ENCODE measurements around the gene CCDC91.

The CCDC91 gene, protein sequence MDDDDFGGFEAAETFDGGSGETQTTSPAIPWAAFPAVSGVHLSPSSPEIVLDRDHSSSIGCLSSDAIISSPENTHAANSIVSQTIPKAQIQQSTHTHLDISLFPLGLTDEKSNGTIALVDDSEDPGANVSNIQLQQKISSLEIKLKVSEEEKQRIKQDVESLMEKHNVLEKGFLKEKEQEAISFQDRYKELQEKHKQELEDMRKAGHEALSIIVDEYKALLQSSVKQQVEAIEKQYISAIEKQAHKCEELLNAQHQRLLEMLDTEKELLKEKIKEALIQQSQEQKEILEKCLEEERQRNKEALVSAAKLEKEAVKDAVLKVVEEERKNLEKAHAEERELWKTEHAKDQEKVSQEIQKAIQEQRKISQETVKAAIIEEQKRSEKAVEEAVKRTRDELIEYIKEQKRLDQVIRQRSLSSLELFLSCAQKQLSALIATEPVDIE

DNA sequence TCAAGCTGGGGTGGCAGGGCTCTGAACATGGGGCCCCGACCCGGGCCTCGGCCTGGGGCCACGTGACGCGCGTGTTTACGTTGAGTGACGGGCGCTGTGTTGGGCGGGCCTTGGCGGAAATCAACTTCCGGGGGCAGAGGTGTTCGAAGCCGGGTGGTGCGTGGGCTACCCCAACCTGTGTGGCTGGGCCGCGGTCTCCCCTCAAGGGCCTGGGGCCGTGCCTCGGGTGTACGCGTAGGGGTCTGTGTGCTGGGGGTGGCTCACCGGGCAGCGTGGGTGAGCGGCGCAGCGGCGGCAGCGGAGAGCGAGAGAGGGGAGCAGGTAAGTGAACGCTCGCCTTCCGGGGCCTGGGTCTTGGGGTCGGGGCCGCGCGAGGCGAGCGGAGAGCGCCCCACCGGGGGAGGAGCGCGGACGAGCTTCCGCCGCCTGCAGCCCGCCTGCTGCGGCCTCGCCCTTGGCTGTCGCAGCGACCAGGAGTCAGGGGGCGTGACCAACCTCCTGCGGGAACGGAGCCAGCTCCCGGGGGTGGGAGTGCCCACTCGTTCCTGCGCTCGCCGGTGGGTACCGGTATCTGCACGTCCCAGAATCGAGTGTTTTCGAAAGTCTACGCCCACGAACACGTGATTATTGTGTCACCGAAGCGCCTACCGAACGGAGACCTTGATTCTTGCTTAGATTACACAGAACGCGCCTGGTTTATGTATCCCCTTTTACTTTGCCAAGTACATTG, at the start of gene CCDC91:
TSS of gene CCDC91 (plus strand) at position 136 of the 730 bp plus-strand sequence. CDS start 66,760 bp downstream, outside the sequence.
- no peak for DNase-seq

DNA sequence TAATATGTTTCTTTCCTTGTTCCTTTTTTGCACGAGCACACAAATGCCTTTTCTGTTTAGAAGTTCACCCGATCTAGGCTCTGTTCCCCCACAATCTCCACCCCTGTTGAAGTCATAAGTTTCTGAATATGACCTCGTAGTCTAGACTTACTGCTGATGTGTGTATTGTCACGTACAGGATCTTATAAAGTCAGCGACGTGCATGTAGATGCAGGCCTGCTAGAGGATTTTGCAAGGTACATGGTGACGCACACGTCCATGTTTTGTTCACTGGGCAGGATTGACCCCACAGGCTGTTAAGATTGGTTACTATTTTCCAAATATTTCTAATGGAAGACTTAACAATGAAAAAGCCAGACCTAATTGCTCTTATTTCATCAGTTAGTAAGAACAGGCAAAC, 46.2 kb upstream of the CCDC91 start:
- no peak for DNase-seq

DNA sequence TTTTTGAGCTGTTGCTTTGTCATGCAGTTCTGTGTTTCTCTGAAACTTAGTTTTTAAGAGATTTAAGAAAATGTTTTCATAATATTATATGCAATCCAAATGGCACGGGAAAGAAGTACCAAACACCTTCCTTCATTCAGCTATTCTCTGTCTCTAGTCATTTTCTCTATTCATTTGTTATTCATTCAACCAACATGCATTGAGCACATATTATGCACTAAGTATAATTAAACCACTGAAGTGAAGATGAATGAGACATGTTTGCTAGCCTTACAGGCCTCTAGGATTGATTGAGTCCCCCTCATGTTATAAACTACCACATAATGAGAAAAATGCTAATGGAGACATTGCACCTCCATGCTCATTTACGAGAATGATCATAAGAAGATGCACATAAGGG, 45.7 kb upstream of the CCDC91 start:
- DNase-seq, result no peak

DNA sequence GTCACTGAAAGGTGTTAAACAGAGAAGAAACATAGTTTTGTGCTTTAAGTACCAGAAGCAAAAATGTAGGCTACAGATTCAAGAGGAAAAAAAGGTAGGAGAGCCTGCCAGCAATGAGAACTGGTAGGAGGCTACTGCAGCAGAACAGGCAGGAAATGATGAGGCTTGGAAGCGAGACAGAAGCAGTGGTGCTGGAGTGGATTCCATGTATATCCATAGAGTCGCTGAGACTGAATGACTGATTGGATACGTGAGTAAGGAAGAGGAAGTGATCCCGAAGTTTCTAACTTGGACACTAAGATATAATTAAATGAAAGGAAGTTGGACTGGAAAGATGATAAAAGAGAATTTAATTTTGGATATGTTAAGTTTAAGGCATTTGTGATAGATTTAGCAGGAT, 45.0 kb upstream of the CCDC91 start:
- no peak for DNase-seq

DNA sequence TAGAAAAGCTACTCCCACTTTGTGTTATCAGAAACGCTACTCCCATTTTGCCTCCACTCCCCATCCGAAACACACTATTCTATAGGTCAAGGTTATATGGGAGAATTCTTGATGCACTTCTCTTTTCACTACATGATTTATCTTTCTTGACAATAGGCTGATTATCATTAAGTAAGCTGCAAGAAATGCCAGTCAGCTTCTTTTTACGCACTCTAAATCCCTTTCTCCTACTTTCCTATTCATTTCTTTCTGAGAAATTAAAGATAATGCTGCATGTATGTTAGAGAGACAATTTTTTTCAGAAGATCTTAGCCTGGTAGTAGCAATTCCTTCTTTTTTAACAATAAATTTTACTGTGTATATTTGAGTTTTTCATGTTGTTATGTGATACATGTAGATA, 41.0 kb upstream of the CCDC91 start:
- DNase-seq, result no peak

DNA sequence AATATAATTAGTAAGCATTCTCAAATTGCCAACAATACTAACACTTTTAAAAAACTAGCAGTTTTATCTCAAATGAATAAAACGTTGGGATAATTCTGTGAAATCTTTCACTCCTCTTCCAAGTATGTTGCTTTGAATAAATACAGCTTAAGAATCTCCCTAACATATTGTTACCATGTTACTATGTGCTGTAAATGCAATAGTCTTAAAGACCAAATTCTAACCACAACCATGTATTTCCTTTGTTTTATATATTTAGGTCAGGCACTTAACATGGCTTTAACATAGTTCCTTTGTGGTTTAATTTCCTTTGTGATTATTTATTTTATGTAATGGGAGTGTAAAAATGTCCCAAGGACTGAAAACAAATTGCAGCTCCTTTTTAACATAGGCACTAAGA, 33.9 kb upstream of the CCDC91 start:
- no peak for DNase-seq

DNA sequence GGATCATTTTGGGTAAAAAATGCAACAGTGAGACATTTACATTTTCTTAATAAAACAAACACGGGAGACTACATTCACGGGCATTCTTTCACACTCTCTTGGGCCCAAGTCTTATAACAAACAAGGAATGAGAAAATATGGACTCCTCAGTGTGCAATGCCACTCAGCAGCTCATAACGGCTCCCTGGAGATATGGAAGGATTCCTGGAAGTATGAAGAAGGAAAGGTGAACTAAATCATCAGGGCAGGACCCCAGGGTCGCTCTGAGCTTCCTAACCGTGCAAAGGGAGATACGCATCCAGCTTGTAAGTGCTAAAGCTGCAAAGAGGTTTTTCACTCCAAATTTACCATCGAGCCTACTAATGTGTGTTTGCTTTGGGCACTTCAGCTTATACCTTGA, 33.5 kb upstream of the CCDC91 start:
- DNase-seq, result no peak

DNA sequence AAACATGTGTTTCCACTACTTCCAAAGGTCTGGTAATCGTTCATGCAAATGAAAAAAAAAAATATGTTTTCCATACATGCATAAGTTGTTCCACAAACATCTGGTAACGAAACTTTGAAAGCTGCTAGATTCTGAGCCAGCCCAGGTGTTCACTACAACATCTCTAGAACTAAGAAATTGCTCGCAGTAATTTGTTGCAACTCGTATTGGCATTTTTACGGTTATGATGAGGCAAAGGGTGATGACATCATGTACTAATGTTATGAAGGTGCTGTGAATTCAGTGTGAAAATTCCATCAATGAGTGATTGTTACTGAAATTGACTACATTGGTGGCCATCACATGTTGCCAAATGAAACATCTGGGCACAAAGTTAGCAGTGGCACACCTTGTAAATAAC, 31.9 kb upstream of the CCDC91 start:
- no peak for DNase-seq

DNA sequence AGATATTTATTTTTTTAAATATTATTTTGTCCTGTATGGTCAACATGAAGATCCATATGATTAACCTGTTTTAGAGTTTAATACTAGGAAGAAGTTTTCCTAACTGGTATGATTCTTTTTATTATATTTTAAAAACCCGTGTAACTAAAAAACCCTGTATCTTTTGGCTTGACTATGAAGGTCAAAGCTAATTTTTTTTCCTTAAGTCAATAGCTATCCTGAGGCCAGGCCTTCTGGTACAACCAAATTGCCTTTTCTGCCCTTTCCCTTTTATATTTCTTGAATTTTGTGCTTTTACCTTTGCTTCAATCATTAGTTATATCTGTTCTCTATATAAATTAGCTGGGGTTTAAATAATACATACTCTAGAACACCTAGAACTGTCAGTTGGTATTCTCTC, 30.6 kb upstream of the CCDC91 start:
- no peak for DNase-seq

DNA sequence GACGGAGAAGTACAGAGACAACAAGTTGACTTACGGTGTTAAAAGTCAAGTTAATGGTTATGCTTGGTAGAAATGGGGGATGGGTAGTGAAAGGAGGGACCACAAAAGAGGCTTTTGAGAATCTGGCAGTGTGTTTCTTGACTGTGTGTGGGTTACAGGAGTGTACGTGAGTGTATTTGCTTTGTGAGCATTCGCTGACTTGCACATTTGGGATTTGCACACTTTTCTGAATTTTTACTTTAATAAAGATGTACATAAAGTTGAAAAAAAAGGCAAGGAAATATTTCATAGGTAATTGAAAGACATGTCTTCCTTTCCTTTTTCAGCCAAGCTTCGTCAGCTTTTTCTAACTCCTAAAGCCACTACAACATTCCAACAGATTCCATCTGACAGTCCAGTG, 28.6 kb upstream of the CCDC91 start:
- DNase-seq, result no peak

DNA sequence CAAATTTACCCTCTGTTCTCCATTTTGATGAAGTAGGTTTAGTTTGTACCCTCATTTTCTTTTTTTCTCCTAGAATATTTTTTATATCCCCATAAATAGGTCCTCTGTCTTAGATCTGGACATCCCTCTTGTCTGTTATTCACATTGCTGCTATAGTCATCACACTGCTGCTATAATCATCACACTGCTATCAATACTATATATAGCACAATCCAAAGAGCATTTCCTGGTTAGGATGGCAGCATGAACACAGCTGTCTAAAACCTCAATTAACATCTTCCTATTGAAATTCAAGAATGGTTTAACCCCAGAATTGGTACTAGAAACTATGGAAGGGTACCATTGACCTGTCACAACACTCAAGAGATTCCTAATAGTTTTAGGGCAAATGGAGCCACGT, 27.6 kb upstream of the CCDC91 start:
- DNase-seq, result no peak

DNA sequence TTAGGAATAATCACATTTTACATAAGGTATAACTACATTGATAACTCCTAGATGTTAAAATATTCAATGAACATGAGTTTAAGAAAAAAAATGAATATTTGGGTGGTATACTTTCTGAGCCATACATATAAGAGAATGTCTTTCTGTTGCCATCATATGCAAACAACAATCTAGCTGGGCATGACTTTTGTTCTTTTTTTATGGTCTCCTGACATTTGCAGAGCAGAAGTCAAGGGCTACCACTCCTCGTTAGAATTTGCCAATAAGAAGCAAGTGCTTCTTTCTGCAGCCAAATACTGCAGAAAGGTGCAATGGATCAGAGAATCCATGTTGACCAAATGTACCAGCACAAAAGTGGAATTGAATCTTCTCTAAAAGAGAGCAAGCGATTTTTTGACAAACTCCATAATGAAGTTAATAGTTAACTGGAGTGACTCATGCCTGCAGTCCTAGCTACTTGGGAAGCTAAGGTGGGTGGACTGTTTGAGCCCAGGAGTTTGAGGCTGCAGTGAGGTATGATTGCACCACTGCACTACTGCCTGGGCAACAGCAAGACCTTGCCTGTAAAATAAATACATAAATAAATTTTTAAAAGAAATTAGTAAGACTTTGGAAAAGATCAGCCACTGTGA, 25.5 kb upstream of the CCDC91 start:
- no peak for DNase-seq

DNA sequence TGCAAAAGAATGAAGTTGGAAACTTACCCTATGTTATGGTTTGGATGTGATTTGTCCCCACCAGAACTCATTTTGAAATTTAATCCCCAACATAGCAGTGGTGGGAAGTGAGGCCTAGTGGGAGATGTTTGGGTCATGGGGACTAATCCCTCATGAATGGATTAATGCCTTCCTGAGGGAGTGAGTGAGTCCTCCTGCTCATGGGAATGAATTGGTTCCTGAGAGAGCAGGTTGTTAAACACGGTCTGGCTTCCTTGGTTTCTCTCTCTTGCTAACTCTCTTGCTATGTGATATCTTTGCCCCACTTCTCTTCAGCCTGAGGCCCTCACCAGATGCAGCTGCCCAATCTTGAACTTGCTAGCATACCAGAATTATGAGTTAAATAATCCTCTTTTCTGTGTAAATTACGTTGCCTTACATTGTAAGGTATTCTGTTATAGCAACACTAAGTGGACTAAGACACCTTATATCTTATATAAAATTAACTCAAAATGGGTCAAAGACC, 22.2 kb upstream of the CCDC91 start:
- no peak for DNase-seq

DNA sequence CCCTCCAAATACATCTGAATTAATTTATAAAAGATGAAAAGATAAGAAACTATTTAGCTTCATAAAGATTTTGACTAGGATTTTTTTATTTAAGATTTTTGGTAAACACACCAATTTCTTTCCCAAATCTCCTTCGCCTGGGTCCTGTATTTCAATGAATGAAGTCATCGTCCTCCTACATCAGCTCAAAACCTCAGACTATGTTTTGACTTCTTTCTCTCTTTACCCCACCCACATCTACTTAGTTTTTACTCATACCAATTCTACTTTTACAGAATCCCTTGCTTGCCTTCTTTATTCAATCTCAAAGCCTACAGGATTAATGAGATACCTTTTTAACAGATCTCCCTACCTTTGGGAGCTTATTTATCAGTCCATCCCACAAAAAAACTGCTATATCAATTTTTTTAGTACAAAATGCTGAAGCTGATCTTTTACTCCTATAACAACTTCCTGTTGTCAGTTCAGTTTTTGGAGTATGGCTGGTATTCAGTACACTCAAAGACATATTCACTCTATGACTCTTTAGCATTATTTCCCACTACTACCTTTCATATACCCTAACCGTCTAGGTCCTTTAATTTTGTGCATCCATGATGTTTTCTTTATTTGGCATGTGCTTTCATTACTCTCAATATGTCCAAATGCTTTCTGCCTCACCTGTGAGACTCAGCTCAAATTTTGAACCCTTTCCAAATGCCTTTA, 18.7 kb upstream of the CCDC91 start:
- DNase-seq, result no peak

DNA sequence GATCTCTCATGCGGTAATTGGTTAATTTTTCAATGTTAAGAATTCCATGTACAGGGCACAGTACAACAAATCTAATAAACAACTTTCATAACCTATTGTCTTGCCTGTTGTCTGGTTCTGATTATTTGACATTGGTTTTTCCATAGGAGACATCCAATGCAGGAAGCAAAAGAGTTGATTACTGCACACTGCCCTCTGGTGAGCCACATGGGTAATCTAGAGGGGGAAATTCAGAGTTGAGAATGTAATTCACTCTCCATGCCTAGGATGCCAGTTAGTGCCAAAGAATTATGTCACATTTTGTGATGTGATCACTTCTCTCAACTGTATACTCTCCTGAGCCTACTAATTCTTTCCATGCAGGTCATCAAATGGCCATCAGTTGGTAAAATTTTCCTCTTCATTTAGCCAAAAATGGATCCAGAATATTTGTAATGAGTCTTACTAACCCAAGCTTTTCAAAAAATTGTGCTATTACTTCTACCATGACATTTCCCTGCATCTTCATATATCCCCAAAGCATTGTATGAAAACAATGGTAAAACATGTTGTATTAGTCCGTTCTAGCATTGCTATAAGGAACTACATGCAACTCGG, 17.7 kb upstream of the CCDC91 start:
- DNase-seq, result no peak

DNA sequence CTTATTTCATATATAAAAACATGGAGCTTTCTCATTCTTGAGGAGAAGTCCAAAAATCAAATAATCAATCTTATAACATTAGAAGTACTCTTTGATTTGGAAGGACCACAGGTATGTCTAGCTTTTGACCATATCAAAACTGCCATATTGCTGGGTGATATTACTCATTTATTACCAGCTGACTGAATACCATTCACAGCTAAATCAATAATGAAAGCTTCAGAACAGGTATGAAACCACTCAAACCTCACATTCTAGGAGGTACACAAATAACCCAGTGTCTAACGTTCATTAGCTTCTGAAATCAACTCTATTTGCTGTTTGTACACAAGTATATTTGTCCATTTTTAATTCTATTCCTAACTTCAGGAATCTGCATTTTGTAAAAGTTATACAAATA, 16.8 kb upstream of the CCDC91 start:
- DNase-seq, result no peak

DNA sequence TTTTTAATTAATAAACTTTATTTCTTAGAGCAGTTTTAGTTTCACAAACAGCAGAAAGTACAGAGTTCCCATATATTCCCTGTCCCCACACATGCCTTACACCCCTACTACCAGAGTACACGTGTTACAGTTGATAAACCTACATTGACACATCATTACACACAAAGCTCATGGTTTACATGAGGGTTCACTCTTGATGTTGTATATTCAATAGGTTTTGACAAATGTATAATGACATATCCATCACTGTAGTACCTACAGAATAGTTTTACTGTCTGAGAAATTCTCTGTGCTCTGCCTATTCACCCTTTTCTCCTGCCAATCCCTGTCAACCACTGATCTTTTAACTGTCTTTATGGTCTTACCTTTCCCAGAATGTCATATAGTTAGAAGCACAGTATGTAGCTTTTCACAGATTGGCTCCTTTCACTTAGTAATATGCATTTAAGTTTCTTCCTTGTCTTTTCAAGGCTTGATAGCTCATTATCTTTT, 15.1 kb upstream of the CCDC91 start:
- DNase-seq, result no peak

DNA sequence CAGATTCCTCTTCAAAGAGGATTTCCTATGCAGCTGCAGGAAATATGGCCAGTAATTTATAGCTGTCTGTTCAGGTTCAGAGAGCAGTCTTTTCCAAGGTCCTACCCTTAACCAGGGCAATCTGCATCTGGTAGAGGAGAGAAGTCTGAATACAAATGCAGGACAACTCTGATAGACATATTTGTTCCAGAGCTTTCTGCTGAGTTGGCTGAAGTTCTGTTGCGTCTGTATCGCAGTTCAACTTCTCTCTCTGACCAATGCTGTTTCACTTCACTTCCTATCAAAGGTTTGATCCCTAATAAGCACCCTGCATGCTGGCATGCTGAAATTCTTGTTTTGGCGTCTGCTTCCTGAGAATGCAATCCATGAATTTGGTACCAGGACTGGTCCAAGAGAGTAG, 14.0 kb upstream of the CCDC91 start:
- DNase-seq, result no peak

DNA sequence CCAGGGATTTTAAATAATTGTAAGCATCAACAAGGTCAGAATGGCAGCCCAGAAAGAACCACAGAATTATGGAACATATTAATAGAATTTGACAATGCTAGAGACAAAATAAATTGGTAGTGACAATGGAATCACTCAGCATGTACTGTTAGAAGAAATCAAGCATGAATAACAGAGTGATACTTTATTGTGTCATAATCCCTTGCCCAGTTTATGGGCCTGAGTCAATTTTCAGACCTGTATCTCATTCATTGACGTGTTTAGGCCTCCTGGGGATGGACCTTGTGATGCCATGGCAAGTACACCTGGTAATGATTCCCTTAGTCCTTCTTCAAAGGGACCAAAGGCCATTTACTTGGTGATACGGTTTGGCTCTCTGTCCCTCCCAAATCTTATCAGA, 12.8 kb upstream of the CCDC91 start:
- DNase-seq, result no peak

DNA sequence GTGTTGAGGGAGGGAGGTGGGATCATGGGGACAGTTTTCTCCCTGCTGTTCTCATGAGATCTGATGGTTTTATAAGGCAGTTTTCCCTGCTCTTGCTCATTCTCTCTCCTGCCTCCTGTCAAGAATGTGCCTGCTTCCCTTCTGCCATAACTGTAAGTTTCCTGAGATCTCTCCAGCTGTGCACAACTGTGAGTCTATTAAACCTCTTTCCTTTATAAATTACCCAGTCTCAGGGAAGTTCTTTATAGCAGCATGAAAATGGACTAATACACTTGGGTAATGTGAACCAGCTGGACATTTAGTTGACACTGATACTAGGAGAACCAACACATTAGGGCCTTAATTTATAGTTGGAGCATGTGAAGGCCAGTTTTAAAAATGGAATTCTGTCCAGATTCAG, 12.4 kb upstream of the CCDC91 start:
- DNase-seq, result no peak

DNA sequence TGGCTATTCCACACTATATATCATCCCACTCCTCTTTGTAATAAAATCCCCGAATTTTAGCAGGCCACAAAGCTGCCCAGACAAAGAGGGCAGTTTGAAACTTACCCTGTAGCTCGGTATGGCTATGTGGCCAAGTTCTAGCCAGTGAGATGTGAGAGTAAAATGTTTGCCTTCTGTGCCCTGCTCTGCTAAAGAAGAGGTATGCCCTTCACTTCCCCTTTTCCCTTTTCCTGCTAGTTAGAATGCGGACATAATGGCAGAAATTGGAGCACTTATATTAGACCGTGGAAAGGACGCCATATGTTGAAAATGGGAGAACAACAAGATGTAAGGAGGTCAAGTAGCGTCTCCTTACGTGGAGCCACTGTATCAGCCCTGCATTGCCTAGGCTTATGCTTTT, 11.5 kb upstream of the CCDC91 start:
- DNase-seq, result no peak

DNA sequence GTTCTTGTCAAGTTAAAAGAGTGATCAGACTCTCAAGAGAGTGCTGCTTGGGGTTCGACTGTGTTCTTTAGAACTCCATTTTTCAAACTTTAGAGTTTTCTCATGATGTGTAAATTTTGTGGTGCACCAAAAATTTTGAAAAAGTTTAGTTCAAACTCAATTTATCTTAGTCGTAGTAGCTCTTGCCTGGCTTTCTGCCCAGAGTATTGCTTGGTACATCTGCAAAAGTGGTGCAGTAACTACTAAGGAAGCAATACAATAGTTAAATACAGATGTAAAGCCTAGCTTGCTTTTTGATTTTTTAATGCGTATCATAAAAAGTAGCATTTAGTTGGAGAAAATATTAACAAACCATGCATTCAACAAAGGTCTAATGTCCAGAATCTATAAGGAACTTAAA, 9.5 kb upstream of the CCDC91 start:
- no peak for DNase-seq

DNA sequence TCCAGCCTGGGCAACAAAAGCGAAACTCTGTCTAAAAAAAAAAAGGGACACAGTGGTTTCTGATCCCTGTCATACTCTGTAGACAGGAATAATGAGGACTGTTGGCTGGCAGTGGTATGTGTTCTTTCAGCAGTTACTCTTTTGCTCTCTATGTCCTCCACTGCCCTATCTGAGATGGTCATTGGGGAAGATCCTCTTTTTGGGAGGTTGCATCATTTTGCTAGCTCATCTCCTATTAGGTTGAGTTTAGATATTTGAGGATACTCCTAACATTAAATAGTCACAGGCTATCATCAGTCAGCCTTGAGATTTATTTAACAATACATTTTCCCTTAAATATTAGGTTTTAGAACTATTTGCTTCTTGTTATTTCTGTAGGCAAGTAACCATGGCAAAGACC, 5.9 kb upstream of the CCDC91 start:
- DNase-seq, result no peak

Measured in NCI-H1048 (cell line).